Type B pancreatic cell (in vitro differentiated cells): ENCODE results near the gene ADAM12. TPM values are rescaled to one million over a fixed set of nuclear protein-coding genes. Genes with fewer than 3 reads are reported as not detected.

Experiments used
- DNase-seq: peaks from one replicate; pipeline ENCODE4 v3.0.0; 2021; ENCODE audit warnings: mixed read lengths; ENCODE audit not compliant: unreplicated experiment; ENCODE audit errors: extremely low spot score
- H3K27ac Mint-ChIP-seq: 2 replicates; pipeline ENCODE4 v1.8.0; 2021; ENCODE audit warnings: mild to moderate bottlenecking, mixed read lengths
- H3K27me3 Mint-ChIP-seq: 2 replicates; pipeline ENCODE4 v1.8.0; 2021; ENCODE audit warnings: mixed read lengths
- H3K36me3 Mint-ChIP-seq: 2 replicates; pipeline ENCODE4 v1.8.0; 2021; ENCODE audit warnings: mixed read lengths
- H3K4me1 Mint-ChIP-seq: one replicate; pipeline ENCODE4 v1.8.0; 2021; ENCODE audit warnings: mixed read lengths; ENCODE audit not compliant: unreplicated experiment
- H3K4me3 Mint-ChIP-seq: 2 replicates; pipeline ENCODE4 v1.8.0; 2021; ENCODE audit warnings: mild to moderate bottlenecking, mixed read lengths
- H3K9me3 Mint-ChIP-seq: 2 replicates; pipeline ENCODE4 v1.8.0; 2021; ENCODE audit warnings: mixed read lengths
- total RNA-seq: library from RNA; stranded (reverse); gene quantifications from 2 replicates; pipeline ENCODE4 v1.2.1, GENCODE V29; 2021; ENCODE audit warnings: low replicate concordance
- TF ChIP-seq, protein P1 (sequence below): fragments of 200-600 bp; sonication (generic); conservative IDR thresholded peaks from 2 replicates; pipeline ENCODE4 v1.5.0; 2021; ENCODE audit warnings: antibody characterized with exemption, mild to moderate bottlenecking

The ADAM12 gene
- total RNA-seq, 1 donor from 2014 or later: 31.6 TPM

DNA sequence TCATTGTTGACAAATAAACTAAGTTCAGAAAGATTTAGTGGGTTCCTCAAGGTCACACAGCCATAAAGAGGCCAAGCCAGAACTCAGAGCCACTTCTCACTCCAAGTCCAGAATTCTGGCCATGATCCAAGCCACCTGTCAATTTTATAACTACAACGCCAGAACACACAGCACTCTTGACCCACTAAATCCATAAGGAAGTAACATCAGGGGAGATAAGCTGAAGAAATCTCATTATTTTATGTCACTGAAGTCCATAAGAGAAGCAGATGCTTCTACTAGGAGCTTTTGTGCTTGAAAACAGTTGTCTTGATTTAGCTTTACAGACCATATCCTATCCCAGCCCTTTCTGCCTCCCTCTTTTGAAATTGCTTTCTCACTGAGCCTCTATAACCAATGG, 15.9 kb downstream of the ADAM12 start:
- H3K4me1 Mint-ChIP-seq: no peaks in the 10 kb centered on the region
- TF ChIP-seq, protein P1, sequence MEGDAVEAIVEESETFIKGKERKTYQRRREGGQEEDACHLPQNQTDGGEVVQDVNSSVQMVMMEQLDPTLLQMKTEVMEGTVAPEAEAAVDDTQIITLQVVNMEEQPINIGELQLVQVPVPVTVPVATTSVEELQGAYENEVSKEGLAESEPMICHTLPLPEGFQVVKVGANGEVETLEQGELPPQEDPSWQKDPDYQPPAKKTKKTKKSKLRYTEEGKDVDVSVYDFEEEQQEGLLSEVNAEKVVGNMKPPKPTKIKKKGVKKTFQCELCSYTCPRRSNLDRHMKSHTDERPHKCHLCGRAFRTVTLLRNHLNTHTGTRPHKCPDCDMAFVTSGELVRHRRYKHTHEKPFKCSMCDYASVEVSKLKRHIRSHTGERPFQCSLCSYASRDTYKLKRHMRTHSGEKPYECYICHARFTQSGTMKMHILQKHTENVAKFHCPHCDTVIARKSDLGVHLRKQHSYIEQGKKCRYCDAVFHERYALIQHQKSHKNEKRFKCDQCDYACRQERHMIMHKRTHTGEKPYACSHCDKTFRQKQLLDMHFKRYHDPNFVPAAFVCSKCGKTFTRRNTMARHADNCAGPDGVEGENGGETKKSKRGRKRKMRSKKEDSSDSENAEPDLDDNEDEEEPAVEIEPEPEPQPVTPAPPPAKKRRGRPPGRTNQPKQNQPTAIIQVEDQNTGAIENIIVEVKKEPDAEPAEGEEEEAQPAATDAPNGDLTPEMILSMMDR: no peak
- no peak overlapping the region for H3K4me3 Mint-ChIP-seq
- peaks cover 11% of the 10 kb centered on the region for H3K9me3 Mint-ChIP-seq
- H3K36me3 Mint-ChIP-seq: peaks cover 4% of the 10 kb centered on the region
- peaks cover 3% of the 10 kb centered on the region for H3K27me3 Mint-ChIP-seq
- H3K27ac Mint-ChIP-seq: no peak overlapping the region
- DNase-seq: no peak

DNA sequence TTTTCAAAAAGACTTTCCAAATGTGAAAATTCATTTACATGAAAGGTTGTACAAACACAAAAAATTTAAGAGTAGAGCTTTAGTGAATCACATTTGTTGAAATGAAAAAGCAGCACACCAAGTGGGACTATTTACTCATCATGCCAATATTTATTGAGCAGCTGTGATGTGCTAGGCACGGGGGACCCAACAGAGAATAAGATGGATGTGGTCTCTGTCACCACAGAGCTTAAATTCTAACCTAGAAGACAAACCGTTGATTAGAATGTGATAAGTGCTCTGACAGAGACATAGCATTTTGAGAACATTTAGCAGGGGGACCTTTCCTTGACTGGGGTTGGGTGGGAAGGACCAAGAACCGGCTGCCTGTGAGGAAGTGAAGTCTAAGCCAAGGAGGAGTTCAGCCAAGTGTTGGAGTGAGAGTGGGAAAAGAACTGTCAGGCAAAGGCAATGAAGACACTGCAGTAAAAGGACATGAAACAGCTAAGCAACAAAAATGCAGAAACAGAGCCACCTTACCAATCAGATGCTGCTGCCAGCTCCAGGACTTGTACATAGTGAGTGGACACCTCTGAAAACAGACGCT, 19.1 kb downstream of the ADAM12 start:
- Mint-ChIP-seq H3K27ac (no peak overlapping the region), H3K4me1 (no peaks in the 10 kb centered on the region), H3K27me3 (peaks cover 3% of the 10 kb centered on the region), H3K4me3 (no peak overlapping the region), H3K36me3 (no peaks in the 10 kb centered on the region), H3K9me3 (peaks cover 3% of the 10 kb centered on the region)
- TF ChIP-seq, protein P1: no peak
- DNase-seq: no peak

DNA sequence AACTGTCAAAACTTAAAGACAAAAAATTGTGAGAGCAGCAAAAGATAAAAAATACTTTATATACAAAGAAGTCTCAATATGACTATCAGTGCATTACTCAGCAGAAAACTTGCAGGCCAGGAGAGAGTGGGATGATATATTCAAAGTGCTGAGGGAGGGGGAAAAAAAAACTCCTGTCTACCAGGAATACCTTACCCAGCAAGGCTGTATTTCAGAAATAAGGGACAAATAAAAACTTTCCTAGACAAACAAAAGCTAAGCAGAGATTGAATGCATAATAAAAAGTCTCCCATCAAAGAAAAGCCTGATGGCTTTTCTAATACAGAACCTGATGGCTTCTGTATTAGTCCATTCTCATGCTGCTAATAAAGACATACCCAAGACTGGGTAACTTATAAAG, 31.1 kb downstream of the ADAM12 start:
- no peak overlapping the region for H3K4me3 Mint-ChIP-seq
- no peaks in the 10 kb centered on the region for H3K36me3 Mint-ChIP-seq
- no peaks in the 10 kb centered on the region for H3K4me1 Mint-ChIP-seq
- TF ChIP-seq, protein P1: no peak
- no peak overlapping the region for H3K27ac Mint-ChIP-seq
- no peak for DNase-seq
- peaks cover 29% of the 10 kb centered on the region for H3K9me3 Mint-ChIP-seq
- H3K27me3 Mint-ChIP-seq: no peaks in the 10 kb centered on the region

DNA sequence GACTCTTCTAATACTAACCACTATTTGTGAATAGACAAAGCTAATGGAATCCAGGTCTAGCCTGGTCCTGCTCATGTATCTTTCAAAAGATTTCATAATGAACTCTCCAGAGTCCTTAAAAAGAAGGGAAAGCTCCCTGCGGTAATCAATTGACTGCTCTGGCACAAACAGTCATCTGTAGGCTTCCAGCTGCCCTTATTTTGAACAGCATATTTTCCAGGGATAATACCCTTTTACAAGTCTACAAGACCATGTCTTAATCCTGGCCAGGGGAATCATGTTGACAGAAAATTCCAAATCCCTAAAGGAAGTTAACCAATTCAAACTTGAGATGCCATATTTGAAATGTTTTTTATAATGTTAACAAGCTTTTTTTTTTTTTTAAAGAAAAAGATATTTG, 34.6 kb downstream of the ADAM12 start:
- Mint-ChIP-seq H3K9me3 (peaks cover 23% of the 10 kb centered on the region), H3K36me3 (no peaks in the 10 kb centered on the region), H3K4me3 (no peak overlapping the region), H3K27me3 (peaks cover 3% of the 10 kb centered on the region), H3K4me1 (no peaks in the 10 kb centered on the region), H3K27ac (no peak overlapping the region)
- DNase-seq: no peak
- TF ChIP-seq, protein P1: no peak

DNA sequence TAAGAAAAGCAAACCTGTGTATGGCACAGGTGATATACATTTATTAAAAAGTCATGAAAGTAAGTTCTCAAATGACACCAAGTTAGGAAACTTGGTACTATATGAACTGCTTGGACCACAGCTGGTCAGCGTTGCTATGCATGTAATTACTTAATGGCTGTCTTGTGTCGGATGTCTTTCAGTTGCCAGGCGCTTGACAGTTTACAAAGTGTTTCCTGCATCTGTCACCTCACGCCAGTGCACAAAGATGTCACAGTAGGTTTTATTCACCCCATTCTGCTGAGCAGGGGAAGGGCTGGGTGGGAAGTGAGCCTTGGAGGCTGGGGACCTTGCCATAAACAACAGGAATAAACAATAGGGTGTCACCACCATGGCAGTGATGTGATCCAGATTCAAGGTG, 35.8 kb downstream of the ADAM12 start:
- H3K9me3 Mint-ChIP-seq: peaks cover 17% of the 10 kb centered on the region
- DNase-seq: no peak
- H3K4me1 Mint-ChIP-seq: peaks cover 4% of the 10 kb centered on the region
- H3K27me3 Mint-ChIP-seq: peaks cover 3% of the 10 kb centered on the region
- TF ChIP-seq, protein P1: no peak
- no peaks in the 10 kb centered on the region for H3K36me3 Mint-ChIP-seq
- H3K4me3 Mint-ChIP-seq: no peak overlapping the region
- no peak overlapping the region for H3K27ac Mint-ChIP-seq

DNA sequence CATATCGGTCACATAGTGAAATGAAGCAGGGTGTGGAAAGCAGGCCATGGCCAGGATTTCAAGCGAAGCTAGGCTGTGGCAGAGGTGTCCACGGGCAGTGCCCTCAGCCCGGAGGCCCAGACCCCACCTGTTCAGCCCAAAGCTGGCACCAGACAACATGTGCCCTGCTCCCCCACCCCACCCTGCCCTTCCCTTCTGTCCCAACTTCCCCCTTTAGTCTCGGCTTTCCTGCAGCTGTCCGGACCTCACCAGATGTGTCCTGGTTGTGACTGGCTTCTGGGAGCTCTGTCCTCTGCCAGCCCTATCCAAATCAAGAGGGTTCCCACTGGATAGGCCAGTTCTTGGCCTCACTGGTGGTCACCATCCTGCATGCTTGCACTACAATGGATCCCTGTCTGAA, 37.3 kb downstream of the ADAM12 start:
- DNase-seq: no peak
- Mint-ChIP-seq H3K27ac (no peak overlapping the region), H3K27me3 (peaks cover 3% of the 10 kb centered on the region), H3K4me1 (peaks cover 4% of the 10 kb centered on the region), H3K9me3 (peaks cover 2% of the 10 kb centered on the region), H3K4me3 (no peak overlapping the region), H3K36me3 (no peaks in the 10 kb centered on the region)
- TF ChIP-seq, protein P1: no peak
